LNCAP (cell line): ENCODE measurements around the gene DLGAP3.
A peak's percentile ranks its signal among the peaks of the same experiment; 100 is the strongest.

Experiments used
- CTCF ChIP-seq: fragments of 450-650 bp; IDR thresholded peaks from 2 replicates; pipeline ENCODE4 v1.5.1; 2017; ENCODE audit warnings: mild to moderate bottlenecking

Gene DLGAP3

GRCh38 chr1:34866762-34867109, 62.7 kb downstream of the DLGAP3 start:
- TF ChIP-seq CTCF: no peak

- TF ChIP-seq CTCF: peak; percentile 96
Observed at GRCh38 chr1:34865981-34866761, 63.3 kb downstream of the DLGAP3 start.

DNA sequence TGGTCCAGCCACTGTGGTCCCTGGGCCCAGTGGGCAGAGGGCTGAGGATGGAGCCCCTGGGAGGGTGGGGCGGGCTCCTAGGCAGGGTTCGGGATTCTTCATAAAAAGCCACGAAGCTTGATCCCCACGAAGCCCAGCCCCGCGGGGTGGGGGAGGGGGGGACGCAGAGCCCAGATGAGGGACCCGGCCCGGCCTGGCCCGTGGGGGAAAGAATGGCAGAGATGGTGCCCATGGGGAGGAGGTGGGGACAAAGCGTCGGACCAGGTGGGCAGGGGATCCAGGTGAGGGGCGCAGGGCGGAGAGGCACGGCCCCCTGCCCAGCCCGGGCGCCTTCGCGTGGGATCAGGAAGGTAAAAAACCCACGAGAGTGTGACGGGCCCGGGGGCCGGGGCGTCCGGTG, 63.9 kb downstream of the DLGAP3 start:
- TF ChIP-seq CTCF: no peak

DNA sequence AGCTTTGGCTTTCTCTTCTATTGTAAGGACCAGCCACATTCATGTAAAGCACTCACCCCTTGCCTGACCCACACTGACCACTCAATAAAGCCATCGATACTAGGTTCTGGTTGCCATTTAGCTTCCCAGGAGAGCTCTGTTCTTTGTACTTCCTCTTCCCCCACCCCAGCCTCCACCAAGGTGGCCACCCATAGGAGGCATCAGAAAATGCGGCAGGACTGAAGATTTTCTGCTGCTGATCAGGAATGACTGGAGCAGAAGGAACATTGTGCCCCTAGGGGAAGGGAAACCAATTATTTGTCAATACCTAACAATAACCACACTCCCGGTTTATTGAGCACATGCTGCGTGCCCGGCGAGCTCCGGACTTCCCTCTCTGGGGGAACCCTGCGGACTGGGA, 64.7 kb downstream of the DLGAP3 start:
- no peak for TF ChIP-seq CTCF

DNA sequence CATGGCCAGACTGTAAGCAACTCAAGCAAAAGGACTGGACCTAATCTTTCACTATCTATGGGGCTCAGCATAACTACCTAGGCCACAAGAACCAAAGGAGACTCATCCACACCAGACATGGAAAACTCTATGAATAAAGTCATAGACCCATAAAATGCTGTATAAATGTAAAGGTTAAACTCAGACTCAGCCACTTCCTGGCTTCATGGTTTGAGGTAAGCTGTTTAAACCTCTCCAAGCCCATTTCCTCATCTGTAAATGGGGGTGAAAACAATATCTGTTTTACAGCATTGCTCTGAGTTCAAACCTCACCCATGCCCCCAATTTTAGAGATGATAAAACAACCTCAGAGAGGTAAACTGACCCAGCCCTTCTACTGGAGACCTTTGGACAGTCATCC, 65.9 kb downstream of the DLGAP3 start:
- no peak for TF ChIP-seq CTCF

DNA sequence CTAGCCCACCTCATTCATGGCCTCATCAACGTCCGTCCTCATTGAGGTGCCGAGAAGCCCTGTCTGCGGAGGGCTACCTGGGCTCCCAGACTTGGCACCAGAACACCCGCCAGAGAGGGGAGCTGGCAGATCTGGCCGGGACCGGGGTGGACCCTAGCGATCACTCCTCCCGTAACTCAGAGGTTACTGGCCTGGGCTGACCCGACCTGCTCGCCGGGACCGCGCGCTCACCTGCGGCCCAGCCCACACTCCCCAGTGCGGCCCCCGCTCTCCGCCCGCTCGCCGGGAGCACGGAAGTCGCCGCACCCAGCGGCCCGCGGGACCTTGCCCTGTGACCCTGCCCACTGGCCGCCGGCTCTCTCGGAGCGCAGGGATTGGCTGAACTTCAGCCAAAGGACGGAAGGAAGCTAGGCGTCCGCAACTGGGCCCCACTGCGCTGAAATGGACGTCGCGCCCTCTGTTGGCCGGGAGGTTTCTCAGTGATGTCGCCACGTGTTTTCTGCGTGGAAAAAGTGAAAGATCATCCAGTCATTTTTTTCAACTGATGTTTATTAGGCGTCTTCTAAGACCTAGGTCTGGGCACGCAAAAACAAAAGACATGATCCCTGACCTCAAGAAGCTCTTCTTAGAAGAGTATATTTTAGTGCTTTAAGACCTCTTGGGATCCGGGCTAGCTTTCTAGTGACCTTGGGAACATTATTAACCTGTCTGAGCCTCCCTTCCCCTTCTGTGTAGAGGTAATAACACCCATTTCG, 69.8 kb downstream of the DLGAP3 start, which contains the start of gene SMIM12:
Gene SMIM12 (minus strand): TSS at position 304 of the 755 bp plus-strand sequence. CDS start 3,772 bp downstream, outside the sequence.
- peak; percentile 92 for TF ChIP-seq CTCF

- TF ChIP-seq CTCF: no peak
Observed at GRCh38 chr1:34858901-34859445, 70.5 kb downstream of the DLGAP3 start.
